Smooth muscle cell (in vitro differentiated cells): Measurements from ENCODE around the gene RNASEL. TPM values are rescaled to one million over a fixed set of nuclear protein-coding genes. Genes with fewer than 3 reads are reported as not detected.

Experiments
- DNase-seq: peaks from one replicate; lab custom pipeline; 2025; ENCODE audit not compliant: unreplicated experiment; lab: John Stamatoyannopoulos, UW
- H2AFZ ChIP-seq: fragments of 200-600 bp; sonication (generic); 2 replicates; pipeline ENCODE4 v1.6.0; 2016; ENCODE audit warnings: antibody characterized with exemption, low read depth, mild to moderate bottlenecking
- H3F3A ChIP-seq: fragments of 200-600 bp; sonication (generic); 2 replicates; pipeline ENCODE4 v1.6.0; 2017; ENCODE audit warnings: antibody characterized with exemption, low read depth
- H3K27ac ChIP-seq: fragments of 200-600 bp; sonication (generic); 2 replicates; pipeline ENCODE4 v1.5.1; 2016; ENCODE audit warnings: low read depth, mild to moderate bottlenecking
- H3K27me3 ChIP-seq: fragments of 200-600 bp; sonication (generic); 2 replicates; pipeline ENCODE4 v1.6.1; 2016; ENCODE audit warnings: low read depth, mild to moderate bottlenecking
- H3K36me3 ChIP-seq: fragments of 200-600 bp; sonication (generic); 2 replicates; pipeline ENCODE4 v1.5.1; 2016; ENCODE audit warnings: low read depth
- H3K4me1 ChIP-seq: fragments of 200-600 bp; sonication (generic); 2 replicates; pipeline ENCODE4 v1.5.1; 2016; ENCODE audit warnings: low read depth
- H3K4me2 ChIP-seq: fragments of 200-600 bp; sonication (generic); 2 replicates; pipeline ENCODE4 v1.6.0; 2016; ENCODE audit warnings: mild to moderate bottlenecking
- H3K4me3 ChIP-seq: fragments of 200-600 bp; sonication (generic); 2 replicates; pipeline ENCODE4 v1.5.1; 2016; ENCODE audit warnings: mild to moderate bottlenecking
- H3K79me2 ChIP-seq: fragments of 200-600 bp; sonication (generic); 2 replicates; pipeline ENCODE4 v1.6.0; 2016; ENCODE audit warnings: low read depth, mild to moderate bottlenecking
- H3K9ac ChIP-seq: fragments of 200-600 bp; sonication (generic); 2 replicates; pipeline ENCODE4 v1.6.0; 2016; ENCODE audit warnings: low read depth
- H3K9me3 ChIP-seq: fragments of 200-600 bp; sonication (generic); replicated peaks from 2 replicates; pipeline ENCODE4 v1.5.1; 2016; ENCODE audit warnings: low read depth
- H4K20me1 ChIP-seq: fragments of 200-600 bp; sonication (generic); 2 replicates; pipeline ENCODE4 v1.6.0; 2016; ENCODE audit warnings: low read depth
- CTCF ChIP-seq: fragments of 200-600 bp; sonication (generic); IDR thresholded peaks from 2 replicates; pipeline ENCODE4 v1.5.1; 2017; ENCODE audit warnings: borderline replicate concordance, mild to moderate bottlenecking, antibody characterized with exemption; ENCODE audit not compliant: insufficient read depth, poor library complexity, severe bottlenecking
- WGBS: methylation state at CpG from one replicate; pipeline ENCODE4 v1.1.7; 2016; ENCODE audit warnings: low lambda C conversion rate; 5-methylcytosine and 5-hydroxymethylcytosine counted together
- polyA plus RNA-seq: library from polyadenylated mRNA; unstranded; fragments of >200 nt; fragmentation: Nextera tagmentation; extraction: Ambion mirVana; gene quantifications from 2 replicates; pipeline ENCODE4 v1.2.1, GENCODE V29; 2016
- total RNA-seq: library from RNA; depleted of rRNA; stranded (reverse); fragments of >200 nt; gene quantifications from 2 replicates; pipeline ENCODE4 v1.2.3, GENCODE V29; 2014

Gene RNASEL
- total and polyA plus RNA-seq, 2 experiments from 2014 or later, result 4.5 to 4.7 TPM

DNA sequence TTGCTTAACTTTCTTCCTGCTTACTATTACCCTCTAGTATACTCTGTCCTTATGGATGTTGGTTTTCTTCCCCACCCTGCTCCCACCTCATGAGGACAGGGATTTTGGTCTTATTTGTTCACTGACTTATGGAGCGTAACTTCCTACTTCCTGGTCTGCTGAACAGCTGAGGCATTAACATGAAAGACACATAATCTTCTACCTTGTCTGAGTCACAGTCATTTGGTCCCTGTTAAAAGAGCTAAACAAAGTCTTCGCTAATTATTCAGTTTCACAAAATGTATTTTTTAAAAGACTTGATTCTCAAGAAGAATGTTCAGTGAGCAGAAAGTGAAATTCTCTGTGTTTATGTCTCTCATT is 18.5 kb downstream of the RNASEL start:
- H3F3A ChIP-seq, result peaks cover under 1% of the 10 kb centered on the region
- H3K9me3 ChIP-seq, result no peaks in the 10 kb centered on the region
- WGBS, result 89% methylated on average over 2 of the region's 2 CpGs
- no peak overlapping the region for H2AFZ ChIP-seq
- DNase-seq, result no peak
- no peaks in the 10 kb centered on the region for H3K36me3 ChIP-seq
- no peak overlapping the region for H3K27ac ChIP-seq
- no peaks in the 10 kb centered on the region for H3K79me2 ChIP-seq
- no peaks in the 10 kb centered on the region for H3K27me3 ChIP-seq
- H3K4me2 ChIP-seq, result no peak overlapping the region
- H3K4me3 ChIP-seq, result no peak overlapping the region
- no peak for TF ChIP-seq CTCF
- no peaks in the 10 kb centered on the region for H4K20me1 ChIP-seq
- H3K9ac ChIP-seq, result no peak overlapping the region
- H3K4me1 ChIP-seq, result no peaks in the 10 kb centered on the region

GRCh38 chr1:182569939-182570610 is 19.0 kb downstream of the RNASEL start:
- Histone ChIP-seq H4K20me1 (no peaks in the 10 kb centered on the region), H3K4me3 (no peak overlapping the region), H3K27me3 (no peaks in the 10 kb centered on the region), H3K79me2 (no peaks in the 10 kb centered on the region), H2AFZ (no peak overlapping the region), H3K9me3 (no peaks in the 10 kb centered on the region), H3K4me2 (no peak overlapping the region), H3K36me3 (no peaks in the 10 kb centered on the region), H3F3A (no peaks in the 10 kb centered on the region), H3K27ac (no peak overlapping the region), H3K9ac (no peak overlapping the region), H3K4me1 (no peaks in the 10 kb centered on the region)
- WGBS, result 95% methylated on average over 6 of the region's 6 CpGs
- DNase-seq, result no peak
- TF ChIP-seq CTCF, result no peak

GRCh38 chr1:182568647-182569284 is 20.3 kb downstream of the RNASEL start:
- H3K36me3 ChIP-seq, result no peaks in the 10 kb centered on the region
- H4K20me1 ChIP-seq, result no peaks in the 10 kb centered on the region
- no peak overlapping the region for H3K9ac ChIP-seq
- H3K4me2 ChIP-seq, result no peak overlapping the region
- H3K27me3 ChIP-seq, result no peaks in the 10 kb centered on the region
- no peak for DNase-seq
- WGBS, result 63% methylated on average over 3 of the region's 3 CpGs
- no peaks in the 10 kb centered on the region for H3K4me1 ChIP-seq
- H2AFZ ChIP-seq, result no peak overlapping the region
- H3F3A ChIP-seq, result no peaks in the 10 kb centered on the region
- no peak for TF ChIP-seq CTCF
- H3K9me3 ChIP-seq, result no peaks in the 10 kb centered on the region
- H3K27ac ChIP-seq, result no peak overlapping the region
- no peaks in the 10 kb centered on the region for H3K79me2 ChIP-seq
- no peak overlapping the region for H3K4me3 ChIP-seq

DNA sequence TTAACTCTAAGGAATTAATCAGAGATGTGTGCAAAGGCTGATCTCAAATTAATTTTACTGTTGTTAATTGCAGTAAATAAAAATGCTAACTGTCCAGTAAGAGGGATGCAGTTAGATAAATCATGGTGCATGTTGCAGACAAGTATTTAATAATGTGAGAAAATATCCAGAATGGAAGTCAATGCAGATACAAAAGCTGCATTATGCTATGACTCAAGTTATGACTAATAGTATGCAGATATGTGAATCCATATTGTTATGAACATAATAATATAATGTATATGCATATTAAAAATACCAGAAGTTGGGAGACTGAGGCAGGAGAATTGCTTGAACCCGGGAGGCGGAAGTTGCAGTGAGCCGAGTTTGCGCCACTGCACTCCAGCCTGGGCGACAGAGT is 21.4 kb downstream of the RNASEL start:
- H3K79me2 ChIP-seq, result no peaks in the 10 kb centered on the region
- no peak overlapping the region for H3K4me2 ChIP-seq
- H3K4me1 ChIP-seq, result no peaks in the 10 kb centered on the region
- TF ChIP-seq CTCF, result no peak
- H2AFZ ChIP-seq, result no peak overlapping the region
- H3K9ac ChIP-seq, result no peak overlapping the region
- no peak for DNase-seq
- WGBS, result 96% methylated on average over 5 of the region's 5 CpGs
- no peaks in the 10 kb centered on the region for H4K20me1 ChIP-seq
- no peaks in the 10 kb centered on the region for H3K27me3 ChIP-seq
- H3K9me3 ChIP-seq, result no peaks in the 10 kb centered on the region
- H3K27ac ChIP-seq, result no peak overlapping the region
- no peak overlapping the region for H3K4me3 ChIP-seq
- H3K36me3 ChIP-seq, result no peaks in the 10 kb centered on the region
- H3F3A ChIP-seq, result no peaks in the 10 kb centered on the region
